ENCODE measurements around the gene KIF25.

DNA sequence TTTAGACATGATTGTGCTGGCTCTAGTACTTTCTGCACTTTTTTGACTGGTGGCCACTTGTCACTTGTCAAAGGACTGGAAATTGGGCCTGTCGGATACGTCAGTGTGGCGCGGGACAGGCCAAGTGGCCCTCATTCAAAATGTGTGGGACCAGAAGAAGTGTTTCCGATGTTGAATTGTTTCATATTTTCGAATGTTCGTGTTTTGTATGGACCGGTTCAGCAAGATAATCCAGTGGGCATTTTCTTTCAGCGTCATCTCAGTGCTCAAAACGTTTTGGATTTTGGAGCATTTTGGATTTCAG is 3.5 kb downstream of the KIF25 start:
- TF ChIP-seq POLR2AphosphoS5 (IDR thresholded peaks at IDR 0.05) = no peak
- TF ChIP-seq, protein P1, sequence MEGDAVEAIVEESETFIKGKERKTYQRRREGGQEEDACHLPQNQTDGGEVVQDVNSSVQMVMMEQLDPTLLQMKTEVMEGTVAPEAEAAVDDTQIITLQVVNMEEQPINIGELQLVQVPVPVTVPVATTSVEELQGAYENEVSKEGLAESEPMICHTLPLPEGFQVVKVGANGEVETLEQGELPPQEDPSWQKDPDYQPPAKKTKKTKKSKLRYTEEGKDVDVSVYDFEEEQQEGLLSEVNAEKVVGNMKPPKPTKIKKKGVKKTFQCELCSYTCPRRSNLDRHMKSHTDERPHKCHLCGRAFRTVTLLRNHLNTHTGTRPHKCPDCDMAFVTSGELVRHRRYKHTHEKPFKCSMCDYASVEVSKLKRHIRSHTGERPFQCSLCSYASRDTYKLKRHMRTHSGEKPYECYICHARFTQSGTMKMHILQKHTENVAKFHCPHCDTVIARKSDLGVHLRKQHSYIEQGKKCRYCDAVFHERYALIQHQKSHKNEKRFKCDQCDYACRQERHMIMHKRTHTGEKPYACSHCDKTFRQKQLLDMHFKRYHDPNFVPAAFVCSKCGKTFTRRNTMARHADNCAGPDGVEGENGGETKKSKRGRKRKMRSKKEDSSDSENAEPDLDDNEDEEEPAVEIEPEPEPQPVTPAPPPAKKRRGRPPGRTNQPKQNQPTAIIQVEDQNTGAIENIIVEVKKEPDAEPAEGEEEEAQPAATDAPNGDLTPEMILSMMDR (IDR thresholded peaks at IDR 0.05) = no peak
- no peak for TF ChIP-seq POLR2A (IDR thresholded peaks at IDR 0.05)
